Frontal cortex (tissue), 4 donors: Measurements from ENCODE around the gene HSPB1. TPM values are rescaled to one million over a fixed set of nuclear protein-coding genes. Genes with fewer than 3 reads are reported as not detected.
A peak's percentile ranks its signal among the peaks of the same experiment; 100 is the strongest.
"Not testable (repeated sequence)": the region's sequence is repeated elsewhere in the genome, so short reads cannot be mapped to it uniquely, and the experiment has no call there.

Source experiments
- DNase-seq, 2 donors: peaks; one replicate each; pipeline ENCODE4 v3.0.0; 2012; ENCODE audit warnings: low spot score in 2 of 2
- FAIRE-seq: peaks from 2 replicates; lab custom pipeline; 2012; peaks lifted over from hg19 to GRCh38; lab: Jason Lieb, UNC
- total RNA-seq: library from RNA; depleted of rRNA; stranded (reverse); fragments of >200 nt; gene quantifications from one replicate; pipeline ENCODE4 v1.2.3, GENCODE V29; 2014
- donor health status: control.
- donor health status: control.
- donor health status: control.

The HSPB1 gene
- total RNA-seq, 1 donor from 2014 or later, result 2.4 TPM

DNA sequence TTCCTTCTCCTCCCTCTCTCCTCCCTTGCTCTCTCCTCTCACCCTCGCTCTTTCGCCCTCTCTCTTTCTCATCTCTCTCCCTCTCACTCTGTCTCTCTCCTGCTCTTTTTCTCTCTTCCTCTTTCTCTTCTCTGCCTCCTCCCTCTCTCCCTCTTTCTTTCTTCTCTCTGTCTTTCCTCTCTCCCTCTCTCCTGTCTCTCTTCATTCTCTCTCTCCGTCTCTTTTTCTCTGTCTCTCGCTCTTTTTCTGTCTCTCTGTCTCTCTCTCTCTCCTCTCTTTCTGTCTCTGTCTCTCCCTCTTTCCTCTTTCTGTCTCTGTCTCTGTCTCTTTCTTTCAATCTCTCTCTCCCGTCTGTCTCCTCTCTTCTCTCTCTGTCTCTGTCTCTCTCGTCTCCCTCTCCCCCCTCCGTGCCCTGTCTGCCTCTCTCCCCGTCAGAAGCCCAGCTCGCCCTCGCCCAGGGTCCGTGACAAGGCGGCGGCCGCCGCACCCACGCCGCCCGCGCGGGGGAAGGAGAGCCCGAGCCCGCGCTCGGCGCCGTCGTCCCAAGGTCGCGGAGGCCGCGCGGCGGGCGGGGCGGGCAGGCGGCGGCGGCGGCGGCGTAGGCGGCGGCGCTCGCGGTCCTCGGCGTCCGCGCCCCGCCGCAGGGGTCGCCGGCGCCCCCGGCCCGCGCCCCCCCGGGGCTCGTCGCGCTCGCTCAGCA lies 21.3 kb upstream of the HSPB1 start:
- DNase-seq, result peak in 1 of 2 donors; percentile 63
- no peak for FAIRE-seq

DNA sequence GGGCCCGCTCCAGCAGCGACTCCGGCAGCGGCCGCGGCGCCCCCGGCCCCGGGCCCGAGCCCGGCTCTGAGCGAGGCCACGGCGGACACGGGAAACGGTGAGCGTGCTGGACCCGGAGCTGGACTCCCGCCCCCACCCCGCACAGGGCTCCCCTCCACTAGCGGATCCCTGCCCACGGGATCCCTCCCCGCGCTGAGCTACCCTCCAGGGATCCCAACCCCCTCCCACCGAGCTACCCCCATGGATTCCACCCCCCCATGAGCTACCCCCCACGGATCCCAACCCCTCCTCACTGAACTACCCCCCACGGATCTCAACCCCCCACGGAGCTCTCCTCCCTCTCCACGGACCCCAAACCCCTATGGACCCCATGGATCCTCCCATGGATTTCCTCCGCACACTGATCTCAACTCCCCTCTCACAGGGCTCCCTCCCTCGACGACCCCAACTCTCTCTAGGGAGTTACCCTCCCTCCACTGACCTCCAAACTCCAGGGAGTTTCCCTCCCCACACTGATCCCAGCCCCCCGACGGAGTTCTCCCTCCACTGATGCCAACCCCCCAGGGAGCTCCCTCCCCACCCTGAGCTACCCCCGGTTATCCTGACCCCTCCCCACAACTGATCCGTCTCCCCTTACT lies 20.6 kb upstream of the HSPB1 start:
- FAIRE-seq, result no peak
- DNase-seq, result peak in 1 of 2 donors; percentile 45

DNA sequence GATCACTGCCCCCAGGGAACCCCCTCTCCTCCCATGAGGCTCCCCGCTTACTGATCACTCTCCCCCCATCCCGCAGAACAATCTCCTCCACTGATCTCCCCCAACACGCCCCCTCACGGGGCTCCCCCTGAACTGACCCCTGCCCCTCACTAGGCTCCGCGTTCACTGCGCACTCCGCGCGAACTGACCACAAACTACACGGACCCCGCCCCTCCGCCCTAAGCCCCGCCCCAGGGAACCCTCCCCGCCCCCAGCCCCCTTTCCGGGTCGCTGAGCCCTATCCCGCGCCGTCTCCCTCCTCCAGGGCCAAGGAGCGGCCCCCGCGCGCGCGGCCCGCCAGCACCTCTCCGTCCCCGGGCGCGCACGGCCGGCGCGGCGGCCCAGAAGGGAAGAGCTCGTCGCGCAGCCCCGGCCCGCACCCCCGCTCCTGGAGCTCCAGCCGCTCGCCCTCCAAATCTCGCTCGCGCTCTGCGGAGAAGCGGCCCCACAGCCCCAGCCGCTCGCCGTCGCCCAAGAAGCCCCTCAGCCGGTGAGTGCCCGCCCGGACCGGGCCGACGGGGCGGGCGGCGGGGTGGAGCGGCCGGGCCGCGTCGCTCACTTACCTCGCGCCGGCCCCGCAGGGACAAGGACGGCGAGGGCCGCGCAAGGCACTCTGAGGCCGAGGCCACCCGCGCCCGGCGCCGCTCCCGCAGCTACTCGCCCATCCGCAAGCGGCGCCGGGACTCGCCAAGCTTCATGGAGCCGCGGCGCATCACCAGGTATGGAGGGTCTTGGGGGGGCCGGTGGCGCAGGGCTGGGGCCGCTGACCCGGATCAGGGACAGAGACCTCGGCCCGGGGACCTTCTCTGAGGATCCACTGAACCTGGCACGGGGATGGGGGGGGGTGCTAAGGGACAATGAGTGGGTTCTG lies 19.9 kb upstream of the HSPB1 start:
- FAIRE-seq, result no peak
- no peak for DNase-seq

DNA sequence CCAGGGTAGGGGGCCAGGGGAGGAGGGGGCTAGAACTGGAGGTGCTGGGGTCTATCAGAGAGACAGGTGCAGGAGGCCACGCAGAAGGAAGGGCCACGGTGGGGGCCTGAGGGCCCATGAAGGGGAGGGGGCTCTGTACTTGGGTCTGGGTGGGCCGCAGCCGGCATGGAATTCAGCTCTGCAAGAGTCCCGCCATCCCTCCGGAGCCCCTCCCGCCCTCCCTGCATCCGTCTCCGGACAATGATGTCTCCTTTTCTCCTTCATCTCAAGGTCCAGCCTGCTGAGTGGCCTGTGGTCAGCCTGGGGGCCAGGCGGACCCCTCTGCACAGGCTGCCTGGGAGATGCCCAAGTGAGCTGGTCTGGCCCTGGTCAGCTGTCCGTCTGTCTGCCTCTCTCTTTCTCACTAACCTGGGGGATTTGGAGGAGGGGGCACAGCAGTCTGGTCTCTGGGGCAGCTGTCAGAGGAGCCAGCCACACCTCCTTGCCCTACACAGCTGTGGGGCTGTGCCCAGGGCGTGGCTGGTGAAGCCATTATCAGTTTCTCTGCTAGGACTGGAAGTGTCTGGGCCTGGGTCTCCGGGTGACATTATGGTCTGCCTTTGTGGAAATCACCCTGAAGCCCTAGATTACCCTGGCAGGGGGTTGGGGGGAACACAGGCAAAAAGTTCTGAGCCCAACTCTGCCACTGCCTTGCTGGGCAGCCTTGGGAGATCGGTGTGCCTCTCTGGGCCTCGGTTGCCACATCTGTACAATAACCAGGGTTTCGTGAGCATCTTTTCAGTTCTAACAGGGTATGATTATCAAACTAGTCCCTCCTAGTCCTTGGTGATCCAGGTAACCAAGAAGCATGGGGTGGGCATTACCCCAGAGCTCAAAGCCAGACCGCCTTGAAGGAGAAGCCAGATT lies 19.0 kb upstream of the HSPB1 start:
- no peak for FAIRE-seq
- DNase-seq, result no peak

DNA sequence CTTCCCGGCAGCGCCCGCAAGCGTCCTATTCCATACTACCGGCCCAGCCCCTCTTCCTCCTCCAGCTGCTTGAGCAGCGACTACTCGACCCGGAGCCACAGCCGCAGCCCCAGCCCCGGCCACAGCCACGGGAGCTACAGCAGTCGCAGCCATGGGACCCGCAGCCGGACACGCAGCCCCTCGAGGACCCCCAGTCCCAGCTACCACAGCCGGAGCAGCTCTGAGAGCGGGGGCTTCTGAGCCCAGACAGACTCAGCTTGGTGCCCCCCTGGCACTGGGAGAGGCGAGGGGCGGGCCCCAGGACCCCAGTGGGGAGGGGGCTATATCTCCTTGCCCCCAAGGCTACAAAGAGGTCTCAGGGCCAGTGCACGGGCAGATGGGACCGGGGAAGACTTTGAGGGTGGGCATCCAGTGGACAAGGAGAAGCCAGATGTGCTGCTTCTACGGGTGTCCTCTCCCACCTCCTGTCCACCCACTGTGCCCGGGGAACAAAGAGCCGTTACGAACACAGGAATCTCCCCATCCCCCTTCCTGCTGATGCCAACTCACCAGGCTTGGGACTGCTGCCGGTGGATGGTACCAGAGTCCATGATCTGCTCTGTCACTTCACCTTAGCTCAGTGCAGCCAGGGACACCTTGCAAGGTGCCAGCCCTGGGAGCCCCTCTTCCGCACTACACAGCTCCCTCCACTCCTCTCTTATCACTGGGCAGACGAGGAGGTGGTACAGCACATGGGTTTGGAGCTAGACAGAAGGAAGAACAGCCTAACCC lies 16.7 kb upstream of the HSPB1 start:
- FAIRE-seq (no peak), DNase-seq (no peak)

DNA sequence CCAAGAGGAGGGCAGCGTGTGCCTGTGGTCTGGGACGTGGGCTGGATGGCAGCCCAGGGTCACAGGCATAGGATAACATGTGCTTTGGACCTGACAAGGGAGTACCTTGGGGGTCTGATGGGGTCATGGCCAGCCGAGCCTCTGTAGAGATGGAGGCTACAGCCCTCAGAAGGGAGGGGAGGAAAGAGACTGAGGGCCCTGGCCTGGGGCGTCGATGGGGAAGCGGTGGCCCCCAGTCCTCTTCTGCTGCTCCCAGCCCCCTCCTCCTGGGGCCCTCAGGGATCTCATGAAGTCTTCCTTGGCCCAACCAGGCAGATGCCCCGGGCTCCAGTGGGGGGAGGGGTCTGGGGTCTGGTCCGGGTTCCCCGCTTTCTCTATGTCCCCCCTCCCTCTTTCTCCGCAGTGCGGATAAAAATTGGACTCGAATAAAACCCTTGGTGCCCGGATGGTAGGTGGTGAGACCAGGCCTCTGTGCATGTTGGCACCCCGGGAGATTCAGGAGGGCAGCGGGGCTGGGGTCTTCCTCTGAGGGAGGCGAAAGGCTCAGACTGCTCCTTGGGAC lies 15.6 kb upstream of the HSPB1 start:
- DNase-seq, result no peak
- no peak for FAIRE-seq

DNA sequence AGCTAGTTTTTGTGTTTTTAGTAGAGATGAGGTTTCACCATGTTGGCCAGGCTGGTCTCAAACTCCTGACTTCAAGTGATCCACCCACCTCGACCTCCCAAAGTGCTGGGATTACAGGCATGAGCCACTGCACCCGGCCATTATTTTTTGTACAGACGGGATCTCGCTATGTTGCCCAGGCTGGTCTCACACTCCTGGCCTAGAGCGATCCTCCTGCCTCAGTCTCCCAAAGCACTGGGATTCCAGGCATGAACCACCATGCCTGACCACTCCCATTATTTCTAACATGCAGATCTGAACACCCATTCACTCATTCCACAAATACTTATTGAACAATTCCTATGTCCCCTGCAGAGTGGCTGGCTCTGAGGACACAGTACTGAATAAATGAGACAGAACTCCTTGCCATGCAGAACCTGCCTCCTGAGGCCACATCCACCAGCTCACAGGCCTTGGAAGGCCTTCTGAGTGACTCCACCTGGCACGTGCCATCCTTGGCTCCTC lies 11.6 kb upstream of the HSPB1 start:
- DNase-seq, FAIRE-seq: not testable (repeated sequence)

DNA sequence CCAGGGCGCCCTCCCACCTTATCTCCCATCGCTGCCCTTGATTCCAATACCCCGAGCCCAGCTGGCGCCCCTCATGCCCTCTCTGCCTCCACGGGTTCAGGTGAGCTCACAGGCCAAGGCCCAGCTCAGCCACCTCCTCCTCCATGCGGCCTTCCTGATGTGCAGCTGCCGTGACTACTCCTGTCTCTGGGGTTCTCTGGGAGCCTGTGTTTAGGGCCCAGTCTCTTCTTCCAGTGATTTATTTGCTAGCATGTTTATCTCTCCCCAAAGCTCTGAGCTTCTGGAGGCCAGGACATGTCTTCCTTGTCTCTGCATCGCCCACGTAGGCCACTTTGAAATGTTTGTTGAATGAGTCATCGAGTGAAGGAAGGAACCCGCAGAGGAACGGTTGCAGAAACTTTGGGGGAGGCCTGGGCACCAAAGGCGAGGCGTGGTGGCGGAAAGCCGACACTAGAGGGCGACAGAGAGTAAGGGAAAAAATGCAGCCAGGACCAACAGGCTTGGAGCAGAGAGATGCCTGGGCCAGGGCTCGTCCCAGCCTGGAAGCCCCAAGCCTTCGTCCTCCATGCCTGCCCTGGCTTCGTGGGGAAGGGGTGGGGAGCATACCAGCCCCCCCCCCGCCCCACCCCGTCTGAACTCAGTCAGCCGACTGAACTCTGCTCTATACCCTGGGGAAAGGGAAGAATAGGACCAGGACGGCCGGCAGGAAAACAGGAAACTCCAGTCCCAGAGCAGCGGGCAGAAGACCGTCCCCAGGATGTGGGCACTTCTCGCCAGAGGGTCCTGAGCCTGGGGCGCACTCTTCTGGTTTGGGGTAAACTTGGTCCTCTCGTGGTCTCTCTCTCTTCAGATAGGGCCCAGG lies 10.9 kb upstream of the HSPB1 start:
- no peak for FAIRE-seq

DNA sequence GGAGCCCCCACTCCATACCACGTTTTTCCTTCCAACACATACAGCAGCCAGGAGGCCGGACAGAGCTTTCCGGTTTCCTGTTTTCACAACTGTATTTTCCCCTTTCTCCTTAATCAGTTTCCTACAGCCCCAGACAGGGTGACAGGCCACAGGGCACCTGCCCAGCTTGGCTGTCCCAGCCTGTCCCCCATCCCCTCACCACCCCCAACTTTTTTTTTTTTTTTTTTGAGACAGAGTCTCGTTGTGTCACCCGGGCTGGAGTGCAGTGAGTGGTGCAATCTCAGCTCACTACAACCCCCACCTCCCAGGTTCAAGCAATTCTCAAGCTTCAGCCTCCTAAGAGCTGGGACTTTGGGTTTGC lies 10.3 kb upstream of the HSPB1 start:
- FAIRE-seq (no peak), DNase-seq (no peak)

More for the DNA sequence above, 10.9 kb upstream of the HSPB1 start:
- DNase-seq, result peak; percentile 76 to 86

DNA sequence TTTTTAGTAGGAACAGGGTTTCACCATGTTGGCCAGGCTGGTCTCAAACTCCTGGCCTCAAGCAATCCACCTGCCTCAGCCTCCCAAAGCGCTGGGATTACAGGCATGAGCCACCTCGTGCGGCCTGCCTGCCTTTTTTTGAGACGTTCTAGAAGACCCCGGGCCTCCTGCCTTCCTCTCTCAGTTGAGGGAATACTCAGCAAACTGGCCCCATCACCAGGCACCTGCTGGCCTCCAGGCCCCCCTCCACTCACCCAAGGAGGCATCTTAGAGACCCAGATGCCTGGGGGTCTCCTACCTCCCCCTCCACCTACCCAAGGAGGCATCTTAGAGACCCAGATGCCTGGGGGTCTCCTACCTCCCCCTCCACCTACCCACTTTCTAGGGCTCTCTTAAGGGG lies 9.6 kb upstream of the HSPB1 start:
- FAIRE-seq, result not testable (repeated sequence)

DNA sequence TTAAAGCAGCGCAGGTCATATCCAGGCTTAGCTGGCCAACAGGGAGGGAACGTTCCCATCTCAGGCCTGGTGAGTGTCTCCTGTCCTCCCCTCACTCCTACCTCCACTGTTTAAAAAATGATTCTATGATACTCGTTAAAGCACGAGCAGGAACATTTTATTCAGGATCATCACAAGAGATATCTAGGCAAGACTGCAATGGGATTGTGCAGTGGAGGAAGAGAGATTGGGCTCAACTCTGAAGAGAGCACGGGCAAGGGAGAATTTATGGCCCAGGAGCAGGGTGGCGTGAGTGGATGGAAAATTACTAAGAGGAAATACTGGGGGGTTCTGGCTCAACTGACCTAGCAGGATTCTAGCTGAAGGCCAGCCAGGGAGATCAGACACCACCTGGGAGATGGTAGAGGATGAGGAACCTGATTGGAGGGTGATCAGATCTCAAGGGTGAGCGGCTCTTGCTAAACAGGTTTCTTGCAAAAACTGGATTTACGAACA lies 9.0 kb upstream of the HSPB1 start:
- FAIRE-seq, result no peak

More for the DNA sequence above, 9.6 kb upstream of the HSPB1 start:
- DNase-seq, result not testable (repeated sequence)

DNA sequence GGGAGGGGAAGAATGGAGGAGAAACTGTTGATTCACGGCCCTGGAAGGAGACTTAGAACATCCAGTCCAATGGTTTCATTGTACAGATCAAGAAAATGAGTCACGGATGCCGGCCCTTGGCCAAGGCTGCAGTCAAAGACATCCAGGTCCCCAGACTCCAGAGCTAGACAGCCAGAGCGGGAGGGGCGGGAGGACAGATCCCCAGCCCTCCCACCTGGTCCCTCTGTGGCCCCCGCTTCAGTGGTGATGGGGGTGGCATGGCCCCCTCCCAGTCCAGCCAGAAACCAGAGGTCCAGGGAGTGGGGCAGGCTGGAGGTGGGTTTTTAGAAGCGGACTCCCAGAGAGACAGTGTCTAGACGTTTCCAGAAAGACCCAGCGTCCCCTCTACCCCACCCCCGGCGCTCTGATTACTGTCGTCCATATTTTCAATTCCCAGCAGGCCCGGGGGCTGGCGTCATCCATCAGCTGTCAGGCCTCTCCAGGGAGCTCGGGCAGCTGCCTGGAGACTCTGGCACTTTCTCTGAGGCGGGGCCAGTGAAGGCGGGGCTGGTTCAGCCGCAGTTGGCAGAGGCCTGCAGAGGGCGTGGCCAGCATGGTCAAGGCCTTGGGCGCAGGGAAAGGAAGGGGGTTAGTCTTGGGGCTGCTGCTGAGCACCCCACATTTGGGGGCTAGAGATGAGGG lies 8.0 kb upstream of the HSPB1 start:
- DNase-seq (peak; percentile 78 to 79), FAIRE-seq (no peak)

More for the DNA sequence above, 9.0 kb upstream of the HSPB1 start:
- DNase-seq, result no peak

DNA sequence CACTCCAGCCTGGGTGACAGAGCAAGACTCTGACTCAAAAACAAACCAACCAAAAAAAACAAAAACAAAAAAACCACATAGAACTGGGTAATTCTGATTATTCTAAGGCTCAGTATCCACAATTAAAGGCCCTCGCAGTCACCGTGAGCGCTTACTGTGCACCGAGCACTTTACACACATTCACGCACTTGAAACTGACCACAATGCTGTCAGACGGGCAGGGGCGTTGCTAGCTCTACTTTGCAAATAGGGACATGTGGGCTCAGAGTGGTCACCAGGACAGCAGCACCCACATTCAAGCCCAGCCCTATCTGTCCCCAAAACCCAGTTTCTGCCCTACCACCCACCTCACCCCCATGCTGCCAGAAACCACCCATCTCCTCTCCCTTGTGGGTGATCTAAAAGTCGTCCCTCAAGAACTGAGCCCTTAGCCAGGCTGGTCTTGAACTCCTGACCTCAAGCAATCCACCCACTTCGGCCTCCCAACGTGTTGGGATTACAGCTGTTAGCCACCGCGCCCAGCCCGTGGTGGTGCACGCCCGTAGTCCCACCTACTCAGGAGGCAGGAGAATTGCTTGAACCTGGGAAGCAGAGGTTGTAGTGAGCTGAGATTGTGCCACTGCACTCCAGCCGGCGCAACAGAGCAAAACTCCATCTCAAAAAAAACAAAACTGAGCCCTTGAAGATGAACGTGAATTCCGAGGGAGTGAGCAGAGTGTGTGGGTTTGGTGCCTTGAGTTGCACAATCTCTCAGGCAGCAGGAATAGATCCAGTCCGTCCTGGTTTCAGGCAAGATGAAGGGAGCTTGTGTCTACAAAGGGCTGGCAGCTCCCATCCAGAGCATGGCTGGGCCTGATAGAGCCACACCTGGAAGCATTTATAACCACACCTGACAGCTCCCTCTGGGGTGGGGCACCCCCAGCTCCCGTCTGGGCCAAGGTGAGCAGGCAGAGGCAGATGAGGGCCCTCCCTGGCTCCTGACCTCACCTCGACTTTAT lies 5.4 kb upstream of the HSPB1 start:
- FAIRE-seq (no peak), DNase-seq (no peak)

DNA sequence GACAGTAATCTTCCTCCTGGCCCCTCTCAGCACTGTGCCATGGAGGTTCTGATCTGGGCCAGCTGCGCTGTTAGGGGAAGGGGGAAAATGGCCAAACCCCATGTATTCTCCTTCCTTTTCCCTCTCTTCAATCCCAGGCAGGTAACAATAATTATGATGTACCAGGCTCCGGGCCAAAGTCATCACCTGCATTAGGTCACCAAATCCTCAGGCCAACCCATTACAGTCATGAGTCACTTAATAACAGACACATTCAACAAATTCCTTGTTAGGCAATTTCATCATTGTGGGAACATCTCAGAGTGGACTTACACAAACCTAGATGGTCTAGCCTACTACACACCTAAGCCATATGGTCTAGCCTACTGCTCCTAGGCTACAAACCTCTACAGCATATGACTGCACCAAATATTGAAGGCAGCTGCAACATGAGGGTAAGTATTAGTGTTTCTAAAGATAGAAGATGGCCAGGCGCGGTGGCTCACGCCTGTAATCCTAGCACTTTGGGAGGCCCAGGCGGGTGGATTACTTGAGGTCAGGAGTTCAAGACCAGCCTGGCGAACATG lies 2.2 kb upstream of the HSPB1 start:
- FAIRE-seq (no peak), DNase-seq (no peak)

DNA sequence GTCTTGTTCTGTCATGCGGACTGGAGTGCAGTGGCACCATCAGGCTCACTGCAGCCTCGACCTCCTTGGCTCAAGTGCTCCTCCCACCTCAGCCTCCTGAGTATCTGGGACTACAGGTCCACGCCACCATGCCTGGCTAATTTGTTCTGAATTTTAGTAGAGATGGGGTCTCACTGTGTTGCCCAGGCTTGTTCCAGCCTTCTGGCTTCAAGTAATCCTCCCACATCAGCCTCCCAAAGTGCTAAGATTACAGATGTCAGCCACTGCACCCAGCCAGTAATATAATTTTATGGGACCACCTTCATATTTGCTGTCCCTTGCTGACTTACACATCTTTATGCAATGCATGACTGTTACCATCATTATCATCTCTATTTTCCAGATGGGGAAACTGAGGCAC lies 1.5 kb upstream of the HSPB1 start:
- no peak for FAIRE-seq

More for the DNA sequence above, 1.5 kb upstream of the HSPB1 start:
- DNase-seq, result no peak
